NAMALWA (cell line): ENCODE measurements around the gene PAX6.

Experiments used
- DNase-seq: peaks from one replicate; pipeline ENCODE4 v3.0.0-alpha.2; 2015; ENCODE audit warnings: low spot score

The PAX6 gene

GRCh38 chr11:31798057-31798553 lies 13.0 kb downstream of the PAX6 start:
- DNase-seq, result no peak

GRCh38 chr11:31797190-31798056 lies 13.7 kb downstream of the PAX6 start:
- DNase-seq, result no peak

GRCh38 chr11:31796499-31797189 lies 14.5 kb downstream of the PAX6 start:
- DNase-seq, result no peak

- no peak for DNase-seq
Observed at GRCh38 chr11:31795706-31796498, 15.2 kb downstream of the PAX6 start.

GRCh38 chr11:31794548-31794947 lies 16.6 kb downstream of the PAX6 start:
- DNase-seq, result no peak

- no peak for DNase-seq
Observed at GRCh38 chr11:31793264-31793663, 17.9 kb downstream of the PAX6 start.

- no peak for DNase-seq
Observed at GRCh38 chr11:31792456-31792855, 18.7 kb downstream of the PAX6 start.

- no peak for DNase-seq
Observed at GRCh38 chr11:31792036-31792435, 19.1 kb downstream of the PAX6 start.

- no peak for DNase-seq
Observed at GRCh38 chr11:31790649-31791048, 20.5 kb downstream of the PAX6 start.

- DNase-seq, result no peak
Observed at GRCh38 chr11:31788085-31788484, 23.0 kb downstream of the PAX6 start.

GRCh38 chr11:31786996-31787685 lies 24.0 kb downstream of the PAX6 start:
- no peak for DNase-seq

- DNase-seq, result no peak
Observed at GRCh38 chr11:31784611-31785010, 26.5 kb downstream of the PAX6 start.

GRCh38 chr11:31783252-31783651 lies 27.9 kb downstream of the PAX6 start:
- DNase-seq, result no peak

GRCh38 chr11:31782257-31782656 lies 28.9 kb downstream of the PAX6 start:
- no peak for DNase-seq

GRCh38 chr11:31780480-31780971 lies 30.6 kb downstream of the PAX6 start:
- DNase-seq, result no peak

GRCh38 chr11:31780078-31780477 lies 31.0 kb downstream of the PAX6 start:
- no peak for DNase-seq

GRCh38 chr11:31779374-31779791 lies 31.7 kb downstream of the PAX6 start:
- DNase-seq, result no peak

GRCh38 chr11:31772412-31772811 lies 38.7 kb downstream of the PAX6 start:
- DNase-seq, result no peak

GRCh38 chr11:31770011-31770700 lies 41.0 kb downstream of the PAX6 start:
- no peak for DNase-seq

GRCh38 chr11:31768749-31769640 lies 42.1 kb downstream of the PAX6 start:
- DNase-seq, result no peak
